Inflammatory macrophage treated with lipopolysaccharide for 1 hour (primary cell): ENCODE data around the gene RORC.

ENCODE experiments used
- DNase-seq, 2 donors: peaks; one replicate each; pipeline ENCODE4 v3.0.0-alpha.2; 2020 to 2022

RORC gene

GRCh38 chr1:151825751-151826660 is 5.6 kb downstream of the RORC start:
- no peak for DNase-seq

- no peak for DNase-seq
Measured at GRCh38 chr1:151825204-151825603, 6.4 kb downstream of the RORC start.

- no peak for DNase-seq
Measured at GRCh38 chr1:151823175-151823574, 8.4 kb downstream of the RORC start.

- peak; percentile 48 to 79 for DNase-seq
Measured at GRCh38 chr1:151822404-151822803, 9.2 kb downstream of the RORC start.

GRCh38 chr1:151820940-151821339 is 10.7 kb downstream of the RORC start:
- no peak for DNase-seq

GRCh38 chr1:151819976-151820623 is 11.5 kb downstream of the RORC start:
- DNase-seq: no peak

- no peak for DNase-seq
Measured at GRCh38 chr1:151819227-151819835, 12.3 kb downstream of the RORC start.

GRCh38 chr1:151817353-151817730 is 14.3 kb downstream of the RORC start:
- peak; percentile 28 to 43 for DNase-seq

- DNase-seq: no peak
Measured at GRCh38 chr1:151816548-151817352, 14.9 kb downstream of the RORC start.

GRCh38 chr1:151815716-151816327 is 15.8 kb downstream of the RORC start:
- DNase-seq: no peak

GRCh38 chr1:151814971-151815545 is 16.5 kb downstream of the RORC start:
- no peak for DNase-seq

GRCh38 chr1:151814426-151814825 is 17.2 kb downstream of the RORC start:
- no peak for DNase-seq

- no peak for DNase-seq
Measured at GRCh38 chr1:151813271-151813977, 18.2 kb downstream of the RORC start.

GRCh38 chr1:151811181-151811580 is 20.4 kb downstream of the RORC start:
- no peak for DNase-seq

GRCh38 chr1:151809985-151810556 is 21.5 kb downstream of the RORC start:
- no peak for DNase-seq

GRCh38 chr1:151809290-151809984 is 22.2 kb downstream of the RORC start:
- DNase-seq: no peak

GRCh38 chr1:151807766-151808165 is 23.8 kb downstream of the RORC start:
- peak in 1 of 2 donors; percentile 42 for DNase-seq

- no peak for DNase-seq
Measured at GRCh38 chr1:151807131-151807530, 24.5 kb downstream of the RORC start.

- no peak for DNase-seq
Measured at GRCh38 chr1:151806170-151806569, 25.4 kb downstream of the RORC start.

GRCh38 chr1:151805066-151805820 is 26.4 kb downstream of the RORC start, which contains the start of gene LINGO4:
TSS of gene LINGO4 (minus strand) at chr1:151805419. CDS start at chr1:151802704, 2,715 bp downstream.
- no peak for DNase-seq
